Keratinocyte (primary cell): ENCODE data around the gene FBXO42. TPM values are rescaled to one million over a fixed set of nuclear protein-coding genes. Genes with fewer than 3 reads are reported as not detected.

Experiments used
- DNase-seq: peaks from one replicate; pipeline ENCODE4 v3.0.0-alpha.2; 2011; ENCODE audit warnings: low read depth, missing footprints, low spot score
- FAIRE-seq: peaks from 2 replicates; lab custom pipeline; 2011; peaks lifted over from hg19 to GRCh38; lab: Jason Lieb, UNC
- H2AFZ ChIP-seq: 2 replicates; pipeline ENCODE4 v1.6.0; 2012; ENCODE audit warnings: low read length, control low read depth, inconsistent platforms; ENCODE audit not compliant: control insufficient read depth
- H3K27ac ChIP-seq: 2 replicates; pipeline ENCODE4 v1.5.1; 2011; ENCODE audit warnings: low read length; ENCODE audit not compliant: control insufficient read depth, insufficient read depth
- H3K27me3 ChIP-seq: 3 replicates; pipeline ENCODE4 v1.6.0; 2011; ENCODE audit warnings: low read length; ENCODE audit not compliant: control insufficient read depth, insufficient read depth; ENCODE audit errors: extremely low read depth
- H3K36me3 ChIP-seq, 2 experiments: 2 replicates in 1 of 2; 3 replicates in 1 of 2; pipeline ENCODE4 v1.5.1; 2011; ENCODE audit warnings: low read length in 2 of 2, mild to moderate bottlenecking in 1 of 2; ENCODE audit not compliant: control insufficient read depth in 2 of 2, insufficient read depth in 2 of 2; ENCODE audit errors: extremely low read depth in 1 of 2
- H3K4me1 ChIP-seq: 3 replicates; pipeline ENCODE4 v1.5.1; 2011; ENCODE audit warnings: low read length; ENCODE audit not compliant: control insufficient read depth, insufficient read depth; ENCODE audit errors: extremely low read depth
- H3K4me2 ChIP-seq: 3 replicates; pipeline ENCODE4 v1.6.0; 2011; ENCODE audit warnings: low read depth, low read length; ENCODE audit not compliant: control insufficient read depth, insufficient read depth; ENCODE audit errors: extremely low read depth
- H3K4me3 ChIP-seq, 3 experiments: fragments of 200-600 bp in 1 of 3; sonication (generic) in 1 of 3; 2 replicates in 2 of 3; 3 replicates in 1 of 3; pipeline ENCODE4 v1.5.1; 2011 to 2016; ENCODE audit warnings: low read length in 3 of 3, mild to moderate bottlenecking in 3 of 3, control low read depth in 2 of 3, inconsistent platforms in 1 of 3, low read depth in 1 of 3, mixed read lengths in 1 of 3, mixed run types in 1 of 3, moderate library complexity in 1 of 3; ENCODE audit not compliant: control insufficient read depth in 2 of 3, insufficient read depth in 2 of 3; ENCODE audit errors: extremely low read depth in 1 of 3
- H3K79me2 ChIP-seq: 2 replicates; pipeline ENCODE4 v1.6.0; 2012; ENCODE audit warnings: low read length; ENCODE audit not compliant: control insufficient read depth, insufficient read depth
- H3K9ac ChIP-seq: 3 replicates; pipeline ENCODE4 v1.6.0; 2011; ENCODE audit warnings: low read length; ENCODE audit not compliant: control insufficient read depth, insufficient read depth; ENCODE audit errors: extremely low read depth
- H3K9me1 ChIP-seq: 3 replicates; pipeline ENCODE4 v1.6.0; 2011; ENCODE audit warnings: low read length; ENCODE audit not compliant: control insufficient read depth, insufficient read depth; ENCODE audit errors: extremely low read depth
- H3K9me3 ChIP-seq: 2 replicates; pipeline ENCODE4 v1.5.1; 2012; ENCODE audit warnings: low read depth, low read length; ENCODE audit not compliant: control insufficient read depth
- H4K20me1 ChIP-seq: 3 replicates; pipeline ENCODE4 v1.6.0; 2011; ENCODE audit warnings: low read length; ENCODE audit not compliant: control insufficient read depth, insufficient read depth; ENCODE audit errors: extremely low read depth
- EZH2 ChIP-seq: IDR thresholded peaks from one replicate; pipeline ENCODE4 v1.6.1; 2012; ENCODE audit warnings: inconsistent platforms, mild to moderate bottlenecking, low read length, moderate library complexity
- dilution Hi-C: fragments of 300-500 bp; cut with MboI; formaldehyde crosslinking; loops from one replicate; pipeline ENCODE4 v1.7.0; 2020; ENCODE audit warnings: low sequenced_read_pairs; ENCODE audit not compliant: extremely low pct_ligation_motif_present
- polyA plus RNA-seq, 5 experiments: library from polyadenylated mRNA; depleted of rRNA in 3 of 5; stranded (reverse) in 3 of 5; stranded (forward) in 1 of 5; unstranded in 1 of 5; fragments of >200 nt; gene quantifications; 1 replicate in 1 of 5; 2 replicates in 3 of 5; 3 replicates in 1 of 5; pipeline versions ENCODE4 v1.2.1 to v1.2.3, GENCODE V29; 2011 to 2012; ENCODE audit warnings: missing spikeins in 2 of 5, low read depth in 1 of 5, low replicate concordance in 1 of 5
- TF ChIP-seq, protein P1 (sequence below), 3 experiments: IDR thresholded peaks in 1 of 3; conservative IDR thresholded peaks in 1 of 3; optimal IDR thresholded peaks in 1 of 3; 2 replicates in 2 of 3; 3 replicates in 1 of 3; pipeline versions ENCODE3 to v1.5.1; 2011; ENCODE audit warnings: low read length in 3 of 3, mild to moderate bottlenecking in 3 of 3, moderate library complexity in 2 of 3, control low read depth in 1 of 3, inconsistent platforms in 1 of 3; ENCODE audit not compliant: insufficient read depth in 2 of 3; ENCODE audit errors: extremely low read depth in 1 of 3

FBXO42 gene
- polyA plus RNA-seq, 1 donor (not counting 4 experiments of a cell fraction or from before 2014, with no cell fraction given) = 14.1 TPM

DNA sequence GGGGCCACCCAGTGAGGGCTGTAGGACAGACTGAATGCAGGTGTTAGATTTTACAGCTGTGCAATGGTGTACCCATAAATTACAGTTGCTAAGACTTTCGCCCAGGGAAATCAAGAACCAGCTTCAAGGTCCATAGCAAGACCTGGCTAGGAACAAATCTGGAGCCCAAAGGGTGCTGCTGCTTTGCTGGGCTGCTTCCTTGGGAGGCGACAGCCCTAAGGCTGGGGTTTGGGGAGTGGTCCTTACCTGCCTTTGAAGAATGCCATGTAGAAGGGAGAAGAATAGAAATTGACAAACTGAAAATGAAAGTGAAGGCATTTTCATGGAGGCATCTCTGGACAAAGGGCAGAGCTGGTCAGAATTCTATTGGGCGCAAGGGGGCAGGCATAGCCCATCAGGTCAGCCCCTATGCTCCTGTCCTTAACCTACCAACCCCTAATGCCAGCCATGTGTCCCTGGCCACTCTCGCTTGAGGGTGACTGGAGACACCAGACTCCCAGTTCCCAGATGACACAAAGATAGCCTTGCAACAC lies 132.2 kb downstream of the FBXO42 start:
- FAIRE-seq (no peak), DNase-seq (no peak)
- peaks cover 12% of the 10 kb centered on the region for H3K4me1 ChIP-seq
- H3K4me2 ChIP-seq = no peak overlapping the region
- TF ChIP-seq, protein P1, sequence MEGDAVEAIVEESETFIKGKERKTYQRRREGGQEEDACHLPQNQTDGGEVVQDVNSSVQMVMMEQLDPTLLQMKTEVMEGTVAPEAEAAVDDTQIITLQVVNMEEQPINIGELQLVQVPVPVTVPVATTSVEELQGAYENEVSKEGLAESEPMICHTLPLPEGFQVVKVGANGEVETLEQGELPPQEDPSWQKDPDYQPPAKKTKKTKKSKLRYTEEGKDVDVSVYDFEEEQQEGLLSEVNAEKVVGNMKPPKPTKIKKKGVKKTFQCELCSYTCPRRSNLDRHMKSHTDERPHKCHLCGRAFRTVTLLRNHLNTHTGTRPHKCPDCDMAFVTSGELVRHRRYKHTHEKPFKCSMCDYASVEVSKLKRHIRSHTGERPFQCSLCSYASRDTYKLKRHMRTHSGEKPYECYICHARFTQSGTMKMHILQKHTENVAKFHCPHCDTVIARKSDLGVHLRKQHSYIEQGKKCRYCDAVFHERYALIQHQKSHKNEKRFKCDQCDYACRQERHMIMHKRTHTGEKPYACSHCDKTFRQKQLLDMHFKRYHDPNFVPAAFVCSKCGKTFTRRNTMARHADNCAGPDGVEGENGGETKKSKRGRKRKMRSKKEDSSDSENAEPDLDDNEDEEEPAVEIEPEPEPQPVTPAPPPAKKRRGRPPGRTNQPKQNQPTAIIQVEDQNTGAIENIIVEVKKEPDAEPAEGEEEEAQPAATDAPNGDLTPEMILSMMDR (optimal IDR thresholded peaks at IDR 0.05 in 1 of 3, IDR thresholded peaks at IDR 0.05 in 1 of 3, conservative IDR thresholded peaks at IDR 0.05 in 1 of 3; ENCODE audit: extremely low read depth in 1 of 3, insufficient read depth in 2 of 3, low read length in 3 of 3) = no peak
- TF ChIP-seq EZH2 = no peak
- no peaks in the 10 kb centered on the region for H3K9me1 ChIP-seq
- no peaks in the 10 kb centered on the region for H3K79me2 ChIP-seq
- H3K36me3 ChIP-seq = no peaks in the 10 kb centered on the region
- H2AFZ ChIP-seq = no peak overlapping the region
- H3K4me3 ChIP-seq = no peak overlapping the region
- H3K9me3 ChIP-seq = no peaks in the 10 kb centered on the region
- H4K20me1 ChIP-seq = no peaks in the 10 kb centered on the region
- dilution Hi-C loops = no loop called here
- H3K9ac ChIP-seq = no peak overlapping the region
- H3K27ac ChIP-seq = no peak overlapping the region
- H3K27me3 ChIP-seq = no peaks in the 10 kb centered on the region

DNA sequence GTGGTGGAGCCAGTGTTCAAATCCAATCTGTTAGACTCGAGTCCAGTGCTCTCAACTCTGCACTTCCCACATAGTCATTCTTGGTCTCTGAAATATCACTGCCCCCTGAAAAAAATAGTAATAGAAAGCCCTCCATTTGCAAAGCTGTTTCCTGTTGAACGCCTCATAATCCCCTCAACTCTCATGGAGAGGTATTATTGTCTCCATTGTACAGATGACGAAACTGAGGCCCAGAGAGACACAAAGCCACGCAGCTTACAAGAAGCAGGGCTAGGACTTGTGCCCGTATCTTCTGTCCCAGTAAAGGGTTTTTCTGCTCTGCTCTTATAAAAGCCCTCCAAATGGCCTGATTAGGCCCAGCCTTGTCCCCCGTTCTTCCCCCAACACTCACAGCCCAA lies 133.6 kb downstream of the FBXO42 start:
- Histone ChIP-seq H3K9me1 (no peaks in the 10 kb centered on the region), H3K9ac (no peak overlapping the region), H2AFZ (no peak overlapping the region), H3K4me2 (no peak overlapping the region), H3K9me3 (no peaks in the 10 kb centered on the region), H3K79me2 (no peaks in the 10 kb centered on the region), H3K4me1 (peaks cover 12% of the 10 kb centered on the region), H3K4me3 (no peak overlapping the region), H3K36me3 (no peaks in the 10 kb centered on the region), H4K20me1 (no peaks in the 10 kb centered on the region), H3K27me3 (no peaks in the 10 kb centered on the region), H3K27ac (no peak overlapping the region)
- DNase-seq (no peak), FAIRE-seq (no peak)
- TF ChIP-seq EZH2 = no peak
- TF ChIP-seq, protein P1 (optimal IDR thresholded peaks at IDR 0.05 in 1 of 3, IDR thresholded peaks at IDR 0.05 in 1 of 3, conservative IDR thresholded peaks at IDR 0.05 in 1 of 3; ENCODE audit: extremely low read depth in 1 of 3, insufficient read depth in 2 of 3, low read length in 3 of 3) = no peak
- dilution Hi-C loops = no loop called here
